ENCODE data around the gene TP53I11. TPM values are rescaled to one million over a fixed set of nuclear protein-coding genes. Genes with fewer than 3 reads are reported as not detected.

Gene TP53I11
- total RNA-seq, 3 donors from 2014 or later (not counting 1 experiment from before 2014, with no cell fraction given) = 3.7 to 13.9 (median 9.2) TPM

DNA sequence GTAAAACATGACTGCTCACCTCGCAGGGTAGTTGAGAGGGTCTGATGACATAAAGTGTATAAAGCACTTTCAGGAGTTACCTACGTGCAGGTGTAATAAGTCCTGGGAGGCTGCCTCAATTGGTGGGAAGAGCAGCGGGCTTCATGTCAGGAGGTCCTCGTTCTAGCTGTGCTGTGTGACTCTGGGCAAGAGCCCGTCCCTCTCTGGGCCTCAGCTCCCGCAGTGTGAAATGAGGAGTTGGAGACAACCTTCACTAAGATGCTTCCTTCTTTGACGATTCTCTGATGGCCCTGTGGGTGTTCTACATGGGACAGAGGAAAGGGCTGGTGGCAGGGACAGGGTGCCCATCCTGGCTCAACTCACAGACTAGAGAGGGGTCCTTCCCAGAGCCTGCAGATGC lies 57.8 kb downstream of the TP53I11 start:
- no peak for DNase-seq
- H3K4me1 ChIP-seq (ENCODE audit: control insufficient read depth, insufficient read depth, low read length) = no peaks in the 10 kb centered on the region
- Mint-ChIP-seq H3K9me3 (no peaks in the 10 kb centered on the region), H3K4me3 (no peak overlapping the region), H3K4me1 (no peaks in the 10 kb centered on the region), H3K27ac (no peak overlapping the region), H3K36me3 (no peaks in the 10 kb centered on the region), H3K27me3 (ENCODE audit: low read depth in 2 of 2) (peaks cover 10 to 19% of the 10 kb centered on the region in 2 donors)
- H3K27me3 ChIP-seq (ENCODE audit: control insufficient read depth, insufficient read depth, low read length) = peaks cover 2% of the 10 kb centered on the region
- intact Hi-C loops (cut with micrococcal nuclease) = no loop called here
- H3K9me3 ChIP-seq (ENCODE audit: control insufficient read depth, insufficient read depth, low read length) = no peaks in the 10 kb centered on the region
- WGBS (ENCODE audit: insufficient coverage) = 95% methylated on average over 7 of the region's 7 CpGs
- TF ChIP-seq CTCF (IDR thresholded peaks at IDR 0.05) = no peak
- no peak overlapping the region for H3K4me3 ChIP-seq (ENCODE audit: low read length)
- no peak for ATAC-seq
- no peaks in the 10 kb centered on the region for H3K36me3 ChIP-seq (ENCODE audit: control insufficient read depth, insufficient read depth, low read length)
- H3K27ac ChIP-seq (ENCODE audit: low read length) = no peak overlapping the region

DNA sequence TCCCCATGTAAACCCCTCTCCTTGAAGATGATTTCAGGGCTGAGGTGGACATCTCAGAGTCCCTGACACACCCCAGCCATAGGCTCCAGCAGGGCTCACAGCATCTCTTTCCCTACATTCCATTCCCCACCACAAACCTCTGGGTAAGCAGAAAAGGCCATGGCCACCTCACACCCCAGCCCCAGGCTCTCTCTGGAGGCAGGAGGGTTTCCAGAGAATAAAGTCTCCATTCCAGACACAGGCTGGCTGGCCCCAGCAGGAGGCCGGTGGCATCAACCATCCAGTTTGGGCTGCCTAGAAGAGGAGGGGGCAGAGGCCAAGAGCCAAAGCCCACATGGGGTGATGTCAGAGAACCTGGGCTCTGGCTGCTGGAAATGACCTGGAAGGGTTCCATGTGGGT lies 61.4 kb downstream of the TP53I11 start:
- ATAC-seq (no peak), DNase-seq (no peak)
- Histone ChIP-seq H3K4me3 (ENCODE audit: low read length) (no peak overlapping the region), H3K4me1 (ENCODE audit: control insufficient read depth, insufficient read depth, low read length) (no peaks in the 10 kb centered on the region), H3K27ac (ENCODE audit: low read length) (no peak overlapping the region), H3K27me3 (ENCODE audit: control insufficient read depth, insufficient read depth, low read length) (no peaks in the 10 kb centered on the region), H3K36me3 (ENCODE audit: control insufficient read depth, insufficient read depth, low read length) (no peaks in the 10 kb centered on the region), H3K9me3 (ENCODE audit: control insufficient read depth, insufficient read depth, low read length) (no peaks in the 10 kb centered on the region)
- H3K9me3 Mint-ChIP-seq = no peaks in the 10 kb centered on the region
- H3K4me1 Mint-ChIP-seq = no peaks in the 10 kb centered on the region
- no peak overlapping the region for H3K4me3 Mint-ChIP-seq
- no peaks in the 10 kb centered on the region for H3K36me3 Mint-ChIP-seq
- intact Hi-C loops (cut with micrococcal nuclease) = no loop called here
- peaks cover 3 to 10% of the 10 kb centered on the region in 2 donors for H3K27me3 Mint-ChIP-seq (ENCODE audit: low read depth in 2 of 2)
- TF ChIP-seq CTCF (IDR thresholded peaks at IDR 0.05) = no peak
- H3K27ac Mint-ChIP-seq = no peak overlapping the region
- 100% methylated on average over 1 of the region's 1 CpG for WGBS (ENCODE audit: insufficient coverage)

DNA sequence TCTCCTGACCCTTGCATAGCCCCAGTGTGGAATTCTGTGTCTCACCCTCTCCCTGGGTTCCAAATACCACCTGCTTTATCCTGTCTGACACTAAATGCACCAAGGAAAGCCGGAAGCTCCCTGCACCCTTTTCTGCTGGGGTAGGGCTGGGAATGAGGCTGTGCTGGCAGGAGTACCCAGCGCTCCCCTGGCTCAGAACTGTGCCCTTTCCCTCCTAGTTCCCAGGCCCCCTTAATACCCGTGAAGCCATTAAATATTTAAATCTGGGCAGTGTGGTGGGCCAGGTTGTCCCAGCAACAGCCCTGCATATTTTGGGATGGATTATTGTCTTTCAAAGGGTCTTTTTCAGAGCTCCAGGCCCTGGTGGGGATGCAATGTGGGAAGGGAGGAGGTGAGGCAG lies 63.0 kb downstream of the TP53I11 start:
- no peak for TF ChIP-seq CTCF (IDR thresholded peaks at IDR 0.05)
- Mint-ChIP-seq H3K4me3 (no peak overlapping the region), H3K9me3 (no peaks in the 10 kb centered on the region), H3K4me1 (no peaks in the 10 kb centered on the region), H3K27me3 (ENCODE audit: low read depth in 2 of 2) (peaks cover 16% of the 10 kb centered on the region in 2 donors), H3K27ac (no peak overlapping the region), H3K36me3 (no peaks in the 10 kb centered on the region)
- WGBS (ENCODE audit: insufficient coverage) = 100% methylated on average over 1 of the region's 3 CpGs
- no peak overlapping the region for H3K27ac ChIP-seq (ENCODE audit: low read length)
- H3K27me3 ChIP-seq (ENCODE audit: control insufficient read depth, insufficient read depth, low read length) = no peaks in the 10 kb centered on the region
- H3K4me1 ChIP-seq (ENCODE audit: control insufficient read depth, insufficient read depth, low read length) = no peaks in the 10 kb centered on the region
- H3K4me3 ChIP-seq (ENCODE audit: low read length) = no peak overlapping the region
- no peaks in the 10 kb centered on the region for H3K9me3 ChIP-seq (ENCODE audit: control insufficient read depth, insufficient read depth, low read length)
- H3K36me3 ChIP-seq (ENCODE audit: control insufficient read depth, insufficient read depth, low read length) = no peaks in the 10 kb centered on the region
- ATAC-seq (no peak), DNase-seq (no peak)
- intact Hi-C loops (cut with micrococcal nuclease) = no loop called here

- no peaks in the 10 kb centered on the region for H3K4me1 Mint-ChIP-seq
- DNase-seq (no peak), ATAC-seq (no peak)
- no peaks in the 10 kb centered on the region for H3K9me3 ChIP-seq (ENCODE audit: control insufficient read depth, insufficient read depth, low read length)
- H3K36me3 ChIP-seq (ENCODE audit: control insufficient read depth, insufficient read depth, low read length) = no peaks in the 10 kb centered on the region
- TF ChIP-seq CTCF (IDR thresholded peaks at IDR 0.05) = no peak
- no peak overlapping the region for H3K27ac ChIP-seq (ENCODE audit: low read length)
- WGBS (ENCODE audit: insufficient coverage) = 78% methylated on average over 3 of the region's 3 CpGs
- no peaks in the 10 kb centered on the region for H3K27me3 ChIP-seq (ENCODE audit: control insufficient read depth, insufficient read depth, low read length)
- H3K9me3 Mint-ChIP-seq = no peaks in the 10 kb centered on the region
- peaks cover 19 to 21% of the 10 kb centered on the region in 2 donors for H3K27me3 Mint-ChIP-seq (ENCODE audit: low read depth in 2 of 2)
- no peak overlapping the region for H3K4me3 Mint-ChIP-seq
- H3K36me3 Mint-ChIP-seq = no peaks in the 10 kb centered on the region
- intact Hi-C loops (cut with micrococcal nuclease) = no loop called here
- no peak overlapping the region for H3K4me3 ChIP-seq (ENCODE audit: low read length)
- no peaks in the 10 kb centered on the region for H3K4me1 ChIP-seq (ENCODE audit: control insufficient read depth, insufficient read depth, low read length)
- H3K27ac Mint-ChIP-seq = no peak overlapping the region
These were observed 63.9 kb downstream of the TP53I11 start for GRCh38 chr11:44886790-44887140.

All from natural killer cell (primary cell).